ENCODE data around the gene FICD. TPM values are rescaled to one million over a fixed set of nuclear protein-coding genes. Genes with fewer than 3 reads are reported as not detected.

FICD gene
- total and polyA plus RNA-seq, 2 of the 13 experiments (the other 11 are each of a cell fraction or from before 2014, with no cell fraction given), result 0.99 to 3.0 TPM

DNA sequence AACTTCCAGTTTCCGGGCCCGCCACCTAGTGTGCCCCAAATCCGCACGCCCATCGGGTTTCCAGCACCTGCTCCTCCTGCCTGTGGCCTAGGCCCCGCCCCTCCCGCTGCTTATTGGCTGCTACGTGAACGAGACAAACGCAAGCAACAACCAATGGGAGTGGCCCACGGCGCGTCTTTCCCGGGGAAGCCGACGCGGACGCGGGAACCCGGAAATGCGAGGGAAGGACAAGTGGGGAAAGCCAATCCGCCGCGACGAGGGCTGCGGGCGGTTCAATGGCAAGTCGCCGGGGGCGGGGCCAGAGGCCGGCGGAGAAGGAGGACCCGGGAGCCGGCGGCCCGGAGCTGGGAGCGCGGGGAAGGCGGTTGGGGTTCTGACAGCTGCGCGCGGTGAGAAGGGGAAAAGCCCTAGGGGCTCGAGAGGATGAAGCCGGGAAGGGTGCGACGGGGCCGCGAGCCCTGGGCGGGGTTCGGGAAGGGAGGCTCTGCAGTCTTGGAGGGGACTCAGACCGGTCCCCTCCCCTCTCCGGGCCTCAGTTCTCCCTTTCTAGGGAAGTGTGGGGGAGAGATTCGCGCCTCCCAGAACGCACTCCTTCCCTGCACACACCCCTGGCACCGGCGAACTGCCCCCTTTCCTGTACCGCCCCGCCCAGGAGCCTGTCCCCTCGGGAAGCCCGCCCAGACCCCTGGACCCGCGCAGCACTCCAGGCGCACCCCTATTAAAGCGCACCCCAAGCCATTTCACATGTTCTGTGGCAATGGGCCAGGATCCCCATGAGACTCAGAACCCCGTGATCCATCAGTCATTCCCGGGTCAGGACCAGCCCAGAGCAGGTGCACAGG, at the start of gene FICD (continued):
- TF ChIP-seq, protein P1, sequence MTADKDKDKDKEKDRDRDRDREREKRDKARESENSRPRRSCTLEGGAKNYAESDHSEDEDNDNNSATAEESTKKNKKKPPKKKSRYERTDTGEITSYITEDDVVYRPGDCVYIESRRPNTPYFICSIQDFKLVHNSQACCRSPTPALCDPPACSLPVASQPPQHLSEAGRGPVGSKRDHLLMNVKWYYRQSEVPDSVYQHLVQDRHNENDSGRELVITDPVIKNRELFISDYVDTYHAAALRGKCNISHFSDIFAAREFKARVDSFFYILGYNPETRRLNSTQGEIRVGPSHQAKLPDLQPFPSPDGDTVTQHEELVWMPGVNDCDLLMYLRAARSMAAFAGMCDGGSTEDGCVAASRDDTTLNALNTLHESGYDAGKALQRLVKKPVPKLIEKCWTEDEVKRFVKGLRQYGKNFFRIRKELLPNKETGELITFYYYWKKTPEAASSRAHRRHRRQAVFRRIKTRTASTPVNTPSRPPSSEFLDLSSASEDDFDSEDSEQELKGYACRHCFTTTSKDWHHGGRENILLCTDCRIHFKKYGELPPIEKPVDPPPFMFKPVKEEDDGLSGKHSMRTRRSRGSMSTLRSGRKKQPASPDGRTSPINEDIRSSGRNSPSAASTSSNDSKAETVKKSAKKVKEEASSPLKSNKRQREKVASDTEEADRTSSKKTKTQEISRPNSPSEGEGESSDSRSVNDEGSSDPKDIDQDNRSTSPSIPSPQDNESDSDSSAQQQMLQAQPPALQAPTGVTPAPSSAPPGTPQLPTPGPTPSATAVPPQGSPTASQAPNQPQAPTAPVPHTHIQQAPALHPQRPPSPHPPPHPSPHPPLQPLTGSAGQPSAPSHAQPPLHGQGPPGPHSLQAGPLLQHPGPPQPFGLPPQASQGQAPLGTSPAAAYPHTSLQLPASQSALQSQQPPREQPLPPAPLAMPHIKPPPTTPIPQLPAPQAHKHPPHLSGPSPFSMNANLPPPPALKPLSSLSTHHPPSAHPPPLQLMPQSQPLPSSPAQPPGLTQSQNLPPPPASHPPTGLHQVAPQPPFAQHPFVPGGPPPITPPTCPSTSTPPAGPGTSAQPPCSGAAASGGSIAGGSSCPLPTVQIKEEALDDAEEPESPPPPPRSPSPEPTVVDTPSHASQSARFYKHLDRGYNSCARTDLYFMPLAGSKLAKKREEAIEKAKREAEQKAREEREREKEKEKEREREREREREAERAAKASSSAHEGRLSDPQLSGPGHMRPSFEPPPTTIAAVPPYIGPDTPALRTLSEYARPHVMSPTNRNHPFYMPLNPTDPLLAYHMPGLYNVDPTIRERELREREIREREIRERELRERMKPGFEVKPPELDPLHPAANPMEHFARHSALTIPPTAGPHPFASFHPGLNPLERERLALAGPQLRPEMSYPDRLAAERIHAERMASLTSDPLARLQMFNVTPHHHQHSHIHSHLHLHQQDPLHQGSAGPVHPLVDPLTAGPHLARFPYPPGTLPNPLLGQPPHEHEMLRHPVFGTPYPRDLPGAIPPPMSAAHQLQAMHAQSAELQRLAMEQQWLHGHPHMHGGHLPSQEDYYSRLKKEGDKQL (CRISPR knock-in tag; IDR thresholded peaks at IDR 0.05; ENCODE audit: low read depth), result no peak
- TF ChIP-seq RAD51 (IDR thresholded peaks at IDR 0.05; ENCODE audit: borderline replicate concordance), result no peak
- TF ChIP-seq, protein P2, sequence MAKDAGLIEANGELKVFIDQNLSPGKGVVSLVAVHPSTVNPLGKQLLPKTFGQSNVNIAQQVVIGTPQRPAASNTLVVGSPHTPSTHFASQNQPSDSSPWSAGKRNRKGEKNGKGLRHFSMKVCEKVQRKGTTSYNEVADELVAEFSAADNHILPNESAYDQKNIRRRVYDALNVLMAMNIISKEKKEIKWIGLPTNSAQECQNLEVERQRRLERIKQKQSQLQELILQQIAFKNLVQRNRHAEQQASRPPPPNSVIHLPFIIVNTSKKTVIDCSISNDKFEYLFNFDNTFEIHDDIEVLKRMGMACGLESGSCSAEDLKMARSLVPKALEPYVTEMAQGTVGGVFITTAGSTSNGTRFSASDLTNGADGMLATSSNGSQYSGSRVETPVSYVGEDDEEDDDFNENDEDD (CRISPR knock-in tag; IDR thresholded peaks at IDR 0.05; ENCODE audit: borderline replicate concordance), result peak; percentile 86
- TF ChIP-seq ZNF766 (CRISPR knock-in tag; IDR thresholded peaks at IDR 0.05; ENCODE audit: borderline replicate concordance), result 0 out of 2 replicates have a peak, but pooled peaks have one; percentile 29
- peak; percentile 63; the same call in 1 of the 2 replicates for TF ChIP-seq ZFP90 (CRISPR knock-in tag; IDR thresholded peaks at IDR 0.05; ENCODE audit: borderline replicate concordance)
- TF ChIP-seq KDM4B (CRISPR knock-in tag; IDR thresholded peaks at IDR 0.05), result no peak
- peak; percentile 63; the same call in 1 of the 2 replicates for TF ChIP-seq DR1 (CRISPR knock-in tag; IDR thresholded peaks at IDR 0.05)
- no peak for TF ChIP-seq MIER2 (CRISPR knock-in tag; IDR thresholded peaks at IDR 0.05)
- peak; percentile 55; the same call in 1 of the 2 replicates for TF ChIP-seq KDM2A (CRISPR knock-in tag; IDR thresholded peaks at IDR 0.05; ENCODE audit: borderline replicate concordance, low read depth)
- TF ChIP-seq SOX6 (IDR thresholded peaks at IDR 0.05), result no peak
- peak; percentile 43; the same call in 1 of the 2 replicates for TF ChIP-seq SOX6 (CRISPR knock-in tag; IDR thresholded peaks at IDR 0.05)
- peak in 1 of 2 experiments; percentile 56; a peak in 1 of 4 replicates for TF ChIP-seq KLF16 (CRISPR knock-in tag; IDR thresholded peaks at IDR 0.05)
- peak; percentile 63; the same call in 1 of the 2 replicates for TF ChIP-seq ARNT2 (CRISPR knock-in tag; IDR thresholded peaks at IDR 0.05; ENCODE audit: low read depth)
- peak; percentile 44 for TF ChIP-seq ZNF605 (CRISPR knock-in tag; IDR thresholded peaks at IDR 0.05)
- no peak for TF ChIP-seq MTF2 (CRISPR knock-in tag; IDR thresholded peaks at IDR 0.05; ENCODE audit: borderline replicate concordance)
- no peak for TF ChIP-seq ZFYVE20 (CRISPR knock-in tag; IDR thresholded peaks at IDR 0.05; ENCODE audit: borderline replicate concordance, low read depth)
- TF ChIP-seq, protein P3, sequence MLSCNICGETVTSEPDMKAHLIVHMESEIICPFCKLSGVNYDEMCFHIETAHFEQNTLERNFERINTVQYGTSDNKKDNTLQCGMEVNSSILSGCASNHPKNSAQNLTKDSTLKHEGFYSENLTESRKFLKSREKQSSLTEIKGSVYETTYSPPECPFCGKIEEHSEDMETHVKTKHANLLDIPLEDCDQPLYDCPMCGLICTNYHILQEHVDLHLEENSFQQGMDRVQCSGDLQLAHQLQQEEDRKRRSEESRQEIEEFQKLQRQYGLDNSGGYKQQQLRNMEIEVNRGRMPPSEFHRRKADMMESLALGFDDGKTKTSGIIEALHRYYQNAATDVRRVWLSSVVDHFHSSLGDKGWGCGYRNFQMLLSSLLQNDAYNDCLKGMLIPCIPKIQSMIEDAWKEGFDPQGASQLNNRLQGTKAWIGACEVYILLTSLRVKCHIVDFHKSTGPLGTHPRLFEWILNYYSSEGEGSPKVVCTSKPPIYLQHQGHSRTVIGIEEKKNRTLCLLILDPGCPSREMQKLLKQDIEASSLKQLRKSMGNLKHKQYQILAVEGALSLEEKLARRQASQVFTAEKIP (CRISPR knock-in tag; IDR thresholded peaks at IDR 0.05; ENCODE audit: borderline replicate concordance), result no peak

Data from HepG2 (cell line).